ENCODE data around the gene ZNF304. TPM values are rescaled to one million over a fixed set of nuclear protein-coding genes. Genes with fewer than 3 reads are reported as not detected.

ZNF304 gene
- 9.8 and 12.0 TPM in 2 replicates for total RNA-seq (2011; cell fraction: chromatin; rRNA removed; ENCODE audit: low replicate concordance)
- total RNA-seq (2011; cell fraction: nucleolus; rRNA removed) = 7.0 and 8.8 TPM in 2 replicates
- 7.7 and 8.0 TPM in 2 replicates for total RNA-seq (2011; cell fraction: nucleoplasm; rRNA removed)
- 2.3 and 3.6 TPM in 2 replicates for total RNA-seq (2014; rRNA removed)
- 4.5 and 5.2 TPM in 2 replicates for total RNA-seq (2014; rRNA removed; fragmentation: Illumina TruSeq; extraction: Trizol)
- total RNA-seq (2015; rRNA removed; fragmentation: Illumina TruSeq; extraction: Trizol) = 3.6 and 4.2 TPM in 2 replicates
- 3.6 and 4.2 TPM in 2 replicates for total RNA-seq (2021)
- polyA plus RNA-seq (2011; rRNA removed) = 4.3 and 5.5 TPM in 2 replicates
- 2.3 and 3.4 TPM in 2 replicates for polyA plus RNA-seq (2011; cell fraction: cytosol; rRNA removed)
- 5.8 and 7.7 TPM in 2 replicates for polyA plus RNA-seq (2011; cell fraction: nucleus; rRNA removed)
- 3.2 and 3.4 TPM in 2 replicates for polyA plus RNA-seq (2012)
- polyA plus RNA-seq (2014; fragmentation: Illumina TruSeq; extraction: Trizol) = 3.3 and 3.4 TPM in 2 replicates
- 1 to 10 TPM in 1 of 2 experiments, under 1 TPM in 1; 0.82 to 1.0 TPM for polyA plus RNA-seq (2014; fragmentation: Nextera tagmentation; extraction: Ambion mirVana)
- 2.0 and 2.1 TPM in 2 replicates for polyA plus RNA-seq (2014; rRNA removed)
- 9.9 and 11.2 TPM in 2 replicates for polyA minus RNA-seq (2011; rRNA and poly(A)+ RNA removed)
- 4.1 and 4.5 TPM in 2 replicates for polyA minus RNA-seq (2011; cell fraction: cytosol; rRNA and poly(A)+ RNA removed)
- polyA minus RNA-seq (2011; cell fraction: nucleus; rRNA and poly(A)+ RNA removed) = 3.1 and 5.0 TPM in 2 replicates
- percentile 74 among the genes with signal in this experiment for Bru-seq, nascent RNA
- BruChase-seq, experiment 1, labeled RNA remaining after a 2-hour chase = percentile 87 among the genes with signal in this experiment
- BruChase-seq, experiment 2, labeled RNA remaining after a 6-hour chase = percentile 92 among the genes with signal in this experiment
- long read RNA-seq, experiment 1, full-length matches to known transcripts = 6 of 11 reads
- long read RNA-seq, experiment 1, partial matches to known transcripts = 2 of 11 reads
- long read RNA-seq, experiment 1, other reads (novel, unspliced or antisense) = 3 of 11 reads
- long read RNA-seq, experiment 2, full-length matches to known transcripts = 1 of 5 reads
- long read RNA-seq, experiment 2, partial matches to known transcripts = 1 of 5 reads
- long read RNA-seq, experiment 2, other reads (novel, unspliced or antisense) = 3 of 5 reads
- long read RNA-seq, experiment 3 = 0 reads

DNA sequence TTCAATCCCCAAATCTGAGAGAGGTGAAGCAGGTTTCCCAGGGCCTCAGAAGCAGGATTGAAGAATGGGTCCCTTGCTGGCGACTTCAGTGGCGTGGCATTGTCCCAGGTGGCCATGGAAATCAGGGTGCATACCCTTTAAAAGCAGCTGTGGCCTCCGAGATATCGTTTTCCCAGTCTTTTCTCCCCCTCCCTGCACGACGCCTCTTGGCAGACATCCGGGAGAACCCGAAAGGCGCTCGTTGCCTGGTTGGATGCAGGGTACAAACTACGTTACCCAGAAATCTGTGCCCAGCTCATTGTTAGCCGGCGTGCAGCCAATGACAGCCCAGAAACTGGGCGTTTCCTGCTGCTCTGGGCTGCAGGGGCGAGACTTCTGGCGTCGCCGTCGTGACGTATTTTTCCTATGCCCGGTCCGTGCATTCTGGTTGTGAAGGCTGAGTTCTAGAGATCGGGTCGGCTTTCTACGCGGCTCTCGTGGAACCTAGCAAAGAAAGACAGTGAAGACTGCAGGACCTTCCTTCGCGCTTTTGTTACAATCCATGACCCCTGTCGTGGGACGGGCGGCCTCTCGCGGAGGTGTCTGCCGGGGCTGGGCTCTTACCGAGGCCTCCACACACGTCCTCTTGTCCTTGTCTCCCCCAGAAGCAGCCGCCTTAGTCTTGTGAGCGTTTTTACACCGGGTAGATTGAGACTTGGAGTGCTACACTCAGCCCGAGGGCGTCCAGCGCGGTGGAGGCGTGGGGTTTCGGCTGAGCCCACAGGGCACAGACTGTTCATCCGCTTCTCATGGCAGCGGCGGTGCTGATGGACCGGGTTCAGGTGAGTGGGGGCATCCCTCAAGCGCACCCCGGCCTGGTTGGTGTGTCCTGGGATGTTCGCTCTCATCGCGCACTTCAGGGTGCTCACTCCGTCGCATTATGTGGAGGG is at the start of gene ZNF304:
TSS of gene ZNF304 (plus strand) at position 395 of the 929 bp plus-strand sequence. CDS start at position 789, 394 bp downstream.
- FAIRE-seq (peak; percentile 99), DNase-seq (ENCODE audit: extremely low read depth in 1 of 4, low spot score in 3 of 4) (peak; percentile 91 to 95 (median 92)), ATAC-seq (peak; percentile 100)
- Histone ChIP-seq H4K20me1 (replicated peaks; ENCODE audit: control insufficient read depth, insufficient read depth, low read length) (no peaks in the 10 kb centered on the region), H3K4me1 (replicated peaks in 1 of 2; ENCODE audit: control insufficient read depth in 2 of 2, insufficient read depth in 2 of 2, low read length in 2 of 2) (peaks cover 6 to 7% of the 10 kb centered on the region in 2 experiments; a peak in 3 of 5 replicates), H3K36me3 (ENCODE audit: control insufficient read depth, insufficient read depth, low read length) (peaks cover 15% of the 10 kb centered on the region; the same call in 2 of the 3 replicates), H3K27me3 (ENCODE audit: control insufficient read depth in 2 of 2, insufficient read depth in 2 of 2, low read length in 2 of 2) (no peaks in the 10 kb centered on the region), H3K9me3 (replicated peaks; ENCODE audit: control insufficient read depth, insufficient read depth, low read depth, low read length) (no peaks in the 10 kb centered on the region; the same call in 1 of the 2 replicates), H3K4me2 (ENCODE audit: insufficient read depth, low read length) (peak within 1 kb of the TSS; percentile 93), H3K79me2 (ENCODE audit: control insufficient read depth, insufficient read depth, low read length) (peaks cover 15% of the 10 kb centered on the region), H3K27ac (ENCODE audit: extremely low read depth, low read depth, low read length) (peak within 1 kb of the TSS; percentile 59), H2AFZ (ENCODE audit: low read depth, low read length) (peak within 1 kb of the TSS; percentile 95), H3K9ac (ENCODE audit: insufficient read depth in 1 of 2, low read depth in 2 of 2, low read length in 2 of 2) (peak within 1 kb of the TSS; percentile 80 to 98), H3K4me3 (peak within 1 kb of the TSS; percentile 83), H3K9me1 (ENCODE audit: control insufficient read depth, insufficient read depth, low read length) (no peaks in the 10 kb centered on the region)
- WGBS (ENCODE audit: insufficient coverage, low coverage, missing lambda C conversion rate) = 3% methylated on average over 46 of the region's 57 CpGs
- in situ Hi-C loops (cut with MboI) = no loop called here
- intact Hi-C loops (cut with micrococcal nuclease) = no loop called here
- ChIA-PET POLR2A (interaction anchor here (0.6 to 0.9 kb wide), 3 partner anchors 10 to 1012 kb away, joined by 3 to 4 read pairs (median 3); no protein-coding TSS in a partner anchor), CTCF (ENCODE audit: low intra/inter-chr PET ratio) (no interaction called here)
- TSS peak; percentile 55 for BruUV-seq (replicated peaks)
- TF ChIP-seq ZNF24 (IDR thresholded peaks at IDR 0.05) (no peak), ARNT (IDR thresholded peaks at IDR 0.05) (no peak), RBM17 (IDR thresholded peaks at IDR 0.05; ENCODE audit: borderline replicate concordance, low read depth, low read length) (no peak), ZNF740 (CRISPR knock-in tag; IDR thresholded peaks at IDR 0.05) (no peak), ZNF740 (tag; IDR thresholded peaks at IDR 0.05) (no peak), USF2 (CRISPR knock-in tag; IDR thresholded peaks at IDR 0.05) (no peak), DNMT1 (IDR thresholded peaks at IDR 0.05) (no peak), GABPB1 (CRISPR knock-in tag; IDR thresholded peaks at IDR 0.05) (peak; percentile 53), YY1 (IDR thresholded peaks at IDR 0.05; ENCODE audit: borderline replicate concordance in 1 of 3, control insufficient read depth in 1 of 3, extremely low read depth in 1 of 3, insufficient read depth in 3 of 3, insufficient read length in 1 of 3, insufficient replicate concordance in 2 of 3, low read depth in 1 of 3, low read length in 2 of 3) (peak in 1 of 3 experiments; percentile 42)
